B cell (primary cell): Measurements from ENCODE around the gene MMRN1. TPM values are rescaled to one million over a fixed set of nuclear protein-coding genes. Genes with fewer than 3 reads are reported as not detected.

ENCODE experiments used
- ATAC-seq: fragments of 200-7000 bp; cut with Tn5 transposase; one replicate; pipeline ENCODE4 v1.10.0; 2021; ENCODE audit warnings: low read depth, mild to moderate bottlenecking, moderate number of reproducible peaks, moderate library complexity
- CTCF ChIA-PET: fragments of 350-600 bp; sonication (Branson Sonifier 250); formaldehyde crosslinking; loops from one replicate; lab custom pipeline; 2021; ENCODE audit warnings: antibody characterized with exemption, inconsistent platforms; lab: Charles Lee
- POLR2A ChIA-PET: fragments of 350-600 bp; sonication (Branson Sonifier 250); formaldehyde crosslinking; loops from one replicate; lab custom pipeline; 2021; ENCODE audit warnings: antibody characterized with exemption; lab: Charles Lee
- DNase-seq: peaks from one replicate; pipeline ENCODE4 v3.0.0; 2013
- H2AFZ ChIP-seq: 2 replicates; pipeline ENCODE4 v1.6.1; 2012; ENCODE audit warnings: mild to moderate bottlenecking, low read depth, low read length; ENCODE audit not compliant: insufficient read depth, poor library complexity, severe bottlenecking
- H3K27ac ChIP-seq, 2 donors: 1 replicate in 1 of 2; 2 replicates in 1 of 2; pipeline ENCODE4 v1.5.1; 2012 to 2013; ENCODE audit warnings: low read length in 2 of 2, mild to moderate bottlenecking in 2 of 2, moderate library complexity in 1 of 2
- H3K27me3 ChIP-seq, 4 experiments: fragments of 200-600 bp in 1 of 4; sonication (generic) in 1 of 4; replicated peaks in 1 of 4; 1 replicate in 2 of 4; 2 replicates in 2 of 4; pipeline versions ENCODE4 v1.6.1 to v1.7.0; 2013 to 2016; ENCODE audit warnings: low read length in 3 of 4, mild to moderate bottlenecking in 2 of 4, mixed read lengths in 1 of 4, moderate library complexity in 1 of 4; ENCODE audit not compliant: insufficient read depth in 4 of 4, control insufficient read depth in 3 of 4; ENCODE audit errors: control extremely low read depth in 1 of 4
- H3K36me3 ChIP-seq, 2 experiments: replicated peaks in 1 of 2; 1 replicate in 1 of 2; 2 replicates in 1 of 2; pipeline versions ENCODE4 v1.6.1 to v1.7.1; 2013; ENCODE audit warnings: low read length in 1 of 2; ENCODE audit not compliant: insufficient read depth in 2 of 2, control insufficient read depth in 1 of 2; ENCODE audit errors: control extremely low read depth in 1 of 2, extremely low read depth in 1 of 2
- H3K4me1 ChIP-seq, 2 donors: fragments of 200-600 bp in 1 of 2; sonication (generic) in 1 of 2; 1 replicate in 1 of 2; 2 replicates in 1 of 2; pipeline versions ENCODE4 v1.5.1 to v1.6.1; 2013 to 2017; ENCODE audit warnings: low read length in 2 of 2; ENCODE audit not compliant: control insufficient read depth in 2 of 2, insufficient read depth in 2 of 2
- H3K4me2 ChIP-seq: replicated peaks from 2 replicates; pipeline ENCODE3; 2012; ENCODE audit warnings: mild to moderate bottlenecking, low read depth, low read length; ENCODE audit not compliant: poor library complexity, severe bottlenecking
- H3K4me3 ChIP-seq, 5 experiments: fragments of 200-600 bp in 1 of 5; sonication (generic) in 1 of 5; 1 replicate in 3 of 5; 2 replicates in 2 of 5; pipeline versions ENCODE4 v1.5.1 to v1.7.0; 2011 to 2016; ENCODE audit warnings: low read length in 4 of 5, mild to moderate bottlenecking in 4 of 5, low read depth in 2 of 5, control low read depth in 1 of 5, moderate library complexity in 1 of 5; ENCODE audit not compliant: insufficient read depth in 1 of 5; ENCODE audit errors: control extremely low read depth in 1 of 5, extremely low read depth in 1 of 5
- H3K79me2 ChIP-seq: fragments of 200-600 bp; sonication (generic); one replicate; pipeline ENCODE4 v1.6.0; 2016; ENCODE audit warnings: low read length; ENCODE audit not compliant: control insufficient read depth, insufficient read depth
- H3K9ac ChIP-seq: fragments of 200-600 bp; sonication (generic); 2 replicates; pipeline ENCODE4 v1.6.1; 2017; ENCODE audit warnings: mild to moderate bottlenecking, low read length, moderate library complexity
- H3K9me3 ChIP-seq, 3 donors: one replicate each; pipeline versions ENCODE4 v1.6.1 to v1.7.1; 2013; ENCODE audit warnings: low read length in 2 of 3; ENCODE audit not compliant: control insufficient read depth in 2 of 3, insufficient read depth in 1 of 3; ENCODE audit errors: control extremely low read depth in 1 of 3
- H4K20me1 ChIP-seq: 2 replicates; pipeline ENCODE4 v1.6.0; 2012; ENCODE audit warnings: mild to moderate bottlenecking, low read length; ENCODE audit not compliant: insufficient read depth, control insufficient read depth, poor library complexity, severe bottlenecking
- H3K27ac Mint-ChIP-seq: one replicate; pipeline ENCODE4 v1.8.0; 2021; ENCODE audit warnings: mixed read lengths
- H3K27me3 Mint-ChIP-seq: one replicate; pipeline ENCODE4 v1.8.0; 2021; ENCODE audit warnings: mixed read lengths
- H3K4me1 Mint-ChIP-seq: one replicate; pipeline ENCODE4 v1.8.0; 2021; ENCODE audit warnings: mixed read lengths
- H3K4me3 Mint-ChIP-seq: one replicate; pipeline ENCODE4 v1.8.0; 2021; ENCODE audit warnings: mixed read lengths
- H3K9me3 Mint-ChIP-seq: one replicate; pipeline ENCODE4 v1.8.0; 2022; ENCODE audit warnings: mixed read lengths; ENCODE audit not compliant: insufficient read depth
- CTCF ChIP-seq: fragments of 200-600 bp; IDR thresholded peaks from one replicate; pipeline ENCODE4 v1.8.0; 2022; ENCODE audit warnings: antibody characterized with exemption, mild to moderate bottlenecking
- EZH2 ChIP-seq: IDR thresholded peaks from 2 replicates; pipeline ENCODE4 v1.6.1; 2012; ENCODE audit warnings: borderline replicate concordance, low read depth, mild to moderate bottlenecking, moderate library complexity, low read length; ENCODE audit not compliant: insufficient read depth, poor library complexity, severe bottlenecking
- WGBS: methylation state at CpG from one replicate; pipeline ENCODE4 v1.1.5; 2013; ENCODE audit warnings: missing lambda C conversion rate; ENCODE audit not compliant: insufficient coverage; 5-methylcytosine and 5-hydroxymethylcytosine counted together
- intact Hi-C: fragments of 100-400 bp; cut with micrococcal nuclease; formaldehyde crosslinking; loops from one replicate; pipeline ENCODE4 v1.10.0; 2022
- polyA plus RNA-seq: library from polyadenylated mRNA; depleted of rRNA; stranded (reverse); fragments of >200 nt; gene quantifications from 2 replicates; pipeline ENCODE4 v1.2.3, GENCODE V29; 2012
- total RNA-seq, 2 donors: library from RNA; stranded (reverse); fragments of 120-200 nt in 1 of 2; gene quantifications; 1 replicate in 1 of 2; 2 replicates in 1 of 2; pipeline versions ENCODE4 v1.2.3 to v1.2.4, GENCODE V29; 2013 to 2022

MMRN1 gene
- total and polyA plus RNA-seq, 2 donors (not counting 1 experiment from before 2014, with no cell fraction given): 0.33 to 0.49 TPM

GRCh38 chr4:89939546-89939945 is 44.9 kb downstream of the MMRN1 start:
- ATAC-seq: no peak
- no CpG with 5 or more reads among the region's 2 CpGs for WGBS
- H4K20me1 ChIP-seq: no peaks in the 10 kb centered on the region
- no peak overlapping the region for H3K27ac ChIP-seq
- no peak overlapping the region for H3K4me3 ChIP-seq
- intact Hi-C loops: no loop called here
- CTCF ChIA-PET: no interaction called here
- no peak for DNase-seq
- POLR2A ChIA-PET: no interaction called here
- H3K4me3 Mint-ChIP-seq: no peak overlapping the region
- H3K9me3 Mint-ChIP-seq: no peaks in the 10 kb centered on the region
- TF ChIP-seq CTCF (no peak), EZH2 (no peak)
- no peaks in the 10 kb centered on the region for H3K79me2 ChIP-seq
- no peaks in the 10 kb centered on the region for H3K4me1 ChIP-seq
- no peaks in the 10 kb centered on the region for H3K4me1 Mint-ChIP-seq
- H3K27ac Mint-ChIP-seq: no peak overlapping the region
- H3K27me3 ChIP-seq: no peaks in the 10 kb centered on the region
- H2AFZ ChIP-seq: no peak overlapping the region
- no peaks in the 10 kb centered on the region for H3K36me3 ChIP-seq
- H3K27me3 Mint-ChIP-seq: no peaks in the 10 kb centered on the region
- H3K4me2 ChIP-seq: no peak overlapping the region
- no peak overlapping the region for H3K9ac ChIP-seq
- no peaks in the 10 kb centered on the region for H3K9me3 ChIP-seq

- Histone ChIP-seq H2AFZ (no peak overlapping the region), H3K79me2 (no peaks in the 10 kb centered on the region), H3K27me3 (no peaks in the 10 kb centered on the region), H3K4me3 (no peak overlapping the region), H3K9ac (no peak overlapping the region), H4K20me1 (no peaks in the 10 kb centered on the region), H3K27ac (no peak overlapping the region), H3K36me3 (no peaks in the 10 kb centered on the region), H3K9me3 (no peaks in the 10 kb centered on the region), H3K4me1 (no peaks in the 10 kb centered on the region), H3K4me2 (no peak overlapping the region)
- no peak for DNase-seq
- Mint-ChIP-seq H3K4me3 (no peak overlapping the region), H3K9me3 (no peaks in the 10 kb centered on the region), H3K4me1 (no peaks in the 10 kb centered on the region), H3K27ac (no peak overlapping the region), H3K27me3 (no peaks in the 10 kb centered on the region)
- POLR2A ChIA-PET: no interaction called here
- no peak for ATAC-seq
- CTCF ChIA-PET: no interaction called here
- TF ChIP-seq EZH2: no peak
- no peak for TF ChIP-seq CTCF
- intact Hi-C loops: no loop called here
Measured at GRCh38 chr4:89939994-89940393, 45.3 kb downstream of the MMRN1 start.
